GM18519 (cell line): Measurements from ENCODE around the gene RFX5.
"Not testable (repeated sequence)": the region's sequence is repeated elsewhere in the genome, so short reads cannot be mapped to it uniquely, and the experiment has no call there.

Experiments
- ATAC-seq: cut with Tn5 transposase; IDR thresholded peaks from one replicate; pipeline ENCODE4 v1.9.1; 2021; ENCODE audit warnings: mild to moderate bottlenecking, moderate library complexity; ENCODE audit not compliant: unreplicated experiment, low FRiP score

Gene RFX5

DNA sequence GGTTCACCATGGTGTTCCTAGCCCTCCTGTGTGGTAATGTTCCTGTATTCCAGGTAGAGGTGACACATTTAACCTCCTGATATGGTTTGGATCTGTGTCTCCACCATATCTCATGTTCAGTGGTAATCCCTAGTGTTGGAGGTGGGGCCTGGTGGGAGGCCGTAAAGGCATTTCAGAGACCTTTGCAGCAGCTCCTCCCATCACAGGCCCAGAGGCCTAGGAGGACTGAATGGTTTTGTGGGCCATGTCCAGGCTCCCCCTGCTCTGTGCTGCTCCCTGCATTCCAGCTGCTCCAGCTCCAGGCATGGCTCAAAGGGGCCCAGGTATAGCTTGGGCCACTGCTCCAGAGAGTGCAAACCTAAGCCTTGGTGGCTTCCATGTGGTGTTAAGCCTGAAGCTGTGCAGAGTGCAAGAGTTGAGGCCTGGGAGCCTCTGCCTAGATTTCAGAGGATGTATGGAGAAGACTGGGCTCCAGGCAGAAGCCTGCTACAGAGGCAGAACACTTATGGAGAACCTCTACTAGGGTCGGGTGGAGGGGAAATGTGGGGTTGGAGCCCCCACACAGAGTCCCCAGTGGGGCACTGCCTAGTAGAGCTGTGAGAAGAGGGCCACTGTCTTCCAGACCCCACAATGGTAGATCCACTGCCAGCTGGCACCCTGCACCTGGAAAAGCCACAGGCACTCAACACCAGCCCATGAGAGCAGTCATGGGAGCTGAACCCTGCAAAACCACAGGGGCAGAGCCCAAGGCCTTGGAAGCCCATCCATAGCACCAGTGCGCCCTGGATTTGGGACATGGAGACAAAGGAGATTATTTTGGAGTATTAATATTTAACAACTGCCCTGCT, 15.5 kb upstream of the RFX5 start:
- no peak for ATAC-seq

DNA sequence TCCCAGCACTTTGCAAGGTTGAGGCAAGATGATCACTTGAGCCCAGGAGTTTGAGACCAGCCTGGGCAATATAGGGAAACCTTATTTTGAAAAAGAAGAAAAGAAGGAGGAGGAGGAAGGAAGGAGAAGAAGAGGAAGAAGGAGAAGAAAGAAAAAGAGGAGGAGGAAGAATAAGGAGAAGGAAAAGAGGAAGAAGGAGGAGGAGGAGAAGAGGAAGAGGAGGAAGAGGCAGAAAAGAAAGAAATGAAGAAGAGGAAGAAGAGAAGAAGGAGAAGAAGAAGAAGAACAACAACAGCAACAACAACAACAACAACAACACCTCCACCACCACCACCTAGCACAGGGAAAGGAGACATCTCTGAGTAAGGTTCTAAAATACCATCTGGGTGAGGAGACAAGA, 14.8 kb upstream of the RFX5 start:
- no peak for ATAC-seq

DNA sequence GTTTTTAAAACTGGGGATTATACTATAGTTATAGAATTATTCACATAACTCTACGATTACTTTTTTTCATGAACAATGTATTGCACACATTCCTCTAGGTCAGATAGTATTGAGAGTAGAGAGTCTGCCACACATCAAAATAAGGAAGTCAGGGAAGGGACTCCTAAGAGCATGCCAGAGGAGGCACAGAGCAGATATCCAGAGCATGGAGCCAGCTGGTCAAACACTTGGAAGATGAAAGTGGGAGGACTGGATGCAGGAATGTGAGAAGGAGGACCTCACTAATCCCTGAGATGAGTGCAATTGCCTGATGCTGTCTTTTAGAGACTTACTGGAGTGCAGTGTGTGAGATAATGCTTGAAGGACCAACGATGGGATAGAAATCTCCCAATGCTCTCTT, 9.6 kb upstream of the RFX5 start:
- no peak for ATAC-seq

DNA sequence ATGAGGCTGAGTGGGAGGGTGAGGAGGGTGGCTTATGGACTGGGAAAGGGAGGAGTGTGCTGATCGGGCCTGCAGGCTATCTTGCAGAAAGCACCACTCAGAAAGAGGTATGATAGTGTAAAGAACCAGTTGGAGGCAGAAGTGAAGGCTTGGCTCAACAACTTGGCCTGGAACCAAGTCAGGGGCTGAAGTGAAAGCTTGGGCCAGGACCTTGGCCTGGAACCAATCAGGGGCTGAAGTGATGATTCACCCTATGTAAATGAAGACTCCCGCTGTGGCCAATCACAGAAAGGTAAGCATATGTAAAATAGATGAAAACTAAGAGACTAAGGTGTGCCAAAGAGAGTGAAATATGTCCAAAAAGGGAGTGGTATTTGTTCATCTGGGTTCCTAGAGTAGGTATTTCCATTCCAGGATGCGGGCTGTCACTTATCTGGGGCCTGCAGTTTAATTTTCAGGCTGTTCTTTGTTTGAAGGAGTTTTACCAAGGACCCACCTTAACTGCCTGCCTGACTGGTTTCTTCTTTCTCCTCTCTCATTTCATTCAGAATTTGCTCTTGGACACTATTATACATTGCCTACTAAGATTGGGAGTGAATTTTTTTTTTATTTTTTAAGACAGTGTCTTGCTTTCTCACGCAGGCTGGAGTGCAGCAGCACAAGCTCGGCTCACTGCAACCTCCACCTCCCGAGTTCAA, 5.1 kb upstream of the RFX5 start:
- ATAC-seq: no peak

DNA sequence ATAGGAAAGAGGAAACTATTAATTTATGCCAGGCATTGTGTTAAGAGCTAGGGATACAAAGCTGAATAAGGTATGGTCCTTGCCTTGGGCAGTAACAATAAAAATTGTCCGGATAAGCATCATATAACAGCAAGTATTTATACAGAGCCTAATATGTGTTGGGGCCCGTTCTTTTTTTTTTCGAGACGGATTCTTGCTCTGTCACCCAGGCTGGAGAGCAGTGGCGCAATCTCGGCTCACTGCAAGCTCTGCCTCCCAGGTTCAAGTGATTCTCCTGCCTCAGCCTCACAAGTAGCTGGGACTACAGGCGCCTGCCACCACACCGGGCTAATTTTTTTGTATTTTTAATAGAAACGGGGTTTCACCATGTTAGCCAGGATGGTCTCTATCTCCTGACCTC, 3.3 kb upstream of the RFX5 start:
- not testable (repeated sequence) for ATAC-seq

DNA sequence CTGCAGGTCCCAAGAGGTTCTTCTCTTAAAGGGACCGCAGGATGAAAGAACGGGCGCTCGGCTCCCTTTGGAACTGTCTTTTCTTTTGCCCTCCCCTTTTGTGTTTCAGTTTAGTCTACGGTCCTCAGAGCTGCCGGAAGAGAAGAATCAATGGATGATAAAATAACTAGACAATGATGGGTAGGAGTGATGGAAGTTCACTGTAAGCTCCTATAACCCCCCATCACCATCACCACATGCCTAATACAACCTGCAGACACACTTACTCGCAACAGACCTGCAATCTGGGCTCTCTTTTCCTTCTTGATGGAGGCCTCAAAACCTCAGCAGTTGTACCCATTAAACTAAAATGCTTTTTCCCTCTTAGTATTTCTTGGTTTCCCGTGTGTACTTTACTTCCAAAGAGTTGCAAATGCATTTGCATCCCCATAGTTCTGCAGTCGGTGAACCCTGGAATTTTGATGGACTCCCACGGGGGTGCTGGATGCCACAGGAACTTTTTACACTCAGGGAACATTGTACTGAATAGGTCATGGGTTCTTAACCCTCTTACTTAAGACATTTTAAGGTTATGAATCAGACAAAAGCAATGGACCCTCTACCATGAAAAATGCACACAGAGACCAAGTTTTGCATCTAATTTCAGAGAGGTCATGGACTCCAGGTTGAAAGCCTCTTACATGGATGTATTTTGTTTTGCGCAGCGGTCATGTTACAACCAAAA, 633 bp upstream of the RFX5 start:
- peak; percentile 6 for ATAC-seq

DNA sequence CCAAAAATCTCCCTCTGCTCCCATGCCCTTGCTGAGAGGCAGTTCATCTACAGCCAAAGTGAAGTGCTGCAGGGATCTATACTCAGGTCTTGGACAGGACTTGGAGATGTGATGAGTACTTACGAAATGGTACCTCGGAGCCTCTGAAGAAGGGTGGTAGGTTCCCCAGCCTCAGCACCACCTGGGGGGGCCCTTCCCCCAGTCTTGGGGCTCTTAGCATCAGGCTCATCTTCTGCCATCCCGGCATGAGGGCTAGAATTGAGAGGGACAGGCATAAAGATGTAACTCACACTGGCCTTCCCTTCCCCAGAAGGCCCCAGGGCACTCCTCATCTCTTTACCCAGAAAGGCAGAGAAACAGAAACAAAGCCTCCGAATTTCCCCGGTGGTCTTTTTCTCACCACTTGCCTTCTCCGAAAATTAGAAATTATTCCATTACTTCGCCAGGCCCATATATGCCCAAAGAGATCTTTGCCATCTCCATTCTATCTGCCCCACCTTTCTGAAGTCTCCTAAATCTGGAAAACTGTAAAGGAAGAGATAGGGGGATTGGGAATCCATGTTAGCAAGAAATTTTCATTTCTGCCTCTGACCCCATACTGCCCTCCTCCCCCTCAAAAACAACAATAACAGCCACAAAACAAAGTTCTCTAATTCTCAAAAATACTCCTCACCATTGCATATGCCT, 827 bp downstream of the RFX5 start:
- ATAC-seq: no peak

DNA sequence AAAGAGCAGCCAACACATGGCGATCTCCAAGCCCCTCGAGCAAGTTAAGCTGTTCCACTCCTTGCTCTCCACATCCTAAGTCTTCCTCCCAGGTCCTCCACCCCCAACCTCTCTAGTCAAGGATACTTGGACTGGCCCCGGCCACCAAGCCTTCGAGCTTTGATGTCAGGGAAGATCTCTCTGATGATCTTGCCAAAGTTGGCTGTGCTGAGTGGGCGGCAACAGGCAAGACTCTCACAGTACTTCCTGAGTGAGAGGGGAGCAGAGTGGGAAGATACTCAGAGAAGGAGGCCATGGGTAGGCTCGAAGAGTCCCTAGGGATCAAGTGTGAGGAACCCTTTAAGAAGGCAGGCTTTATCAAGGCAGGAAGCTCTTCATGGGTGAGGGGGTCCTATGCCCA, 2.8 kb downstream of the RFX5 start:
- ATAC-seq: no peak

DNA sequence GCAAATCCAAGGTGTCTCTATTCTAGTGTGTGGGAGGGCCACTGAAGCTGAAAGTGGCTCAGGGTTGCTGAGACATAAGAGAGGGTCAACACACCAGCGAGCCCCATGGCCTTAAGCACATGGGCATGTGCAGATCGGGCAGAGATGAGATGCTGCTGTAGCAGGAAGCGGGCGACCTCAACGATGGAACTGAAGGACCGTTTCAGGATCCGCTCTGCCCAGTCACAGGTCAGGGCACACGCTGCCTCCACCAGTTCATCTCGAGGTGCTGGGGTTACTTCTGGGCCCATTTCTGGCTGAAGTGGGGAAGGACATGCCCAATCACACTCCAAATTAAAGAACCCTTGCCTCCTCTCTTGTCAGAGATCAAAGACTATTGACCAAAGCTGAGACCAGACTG, 3.5 kb downstream of the RFX5 start:
- ATAC-seq: no peak

DNA sequence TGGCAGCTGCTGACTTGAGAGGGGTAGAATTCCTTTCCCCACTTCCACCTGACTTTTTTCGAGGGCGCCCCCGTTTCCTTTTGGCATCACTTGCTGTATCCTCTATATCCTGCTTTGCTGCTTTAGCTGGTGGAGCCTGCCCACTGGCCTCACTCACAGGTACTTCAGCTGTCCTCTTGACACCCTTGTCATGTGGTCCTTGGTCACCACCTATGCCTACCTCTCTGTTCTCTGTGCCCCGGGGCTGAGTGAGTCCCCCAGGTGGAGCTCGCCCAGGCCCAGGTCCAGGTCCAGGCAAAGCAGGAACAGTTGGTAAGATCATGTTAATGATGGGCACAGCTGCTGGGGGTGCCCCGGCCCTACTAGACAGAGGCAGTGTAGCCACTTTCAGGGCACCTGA, 4.5 kb downstream of the RFX5 start:
- ATAC-seq: no peak

DNA sequence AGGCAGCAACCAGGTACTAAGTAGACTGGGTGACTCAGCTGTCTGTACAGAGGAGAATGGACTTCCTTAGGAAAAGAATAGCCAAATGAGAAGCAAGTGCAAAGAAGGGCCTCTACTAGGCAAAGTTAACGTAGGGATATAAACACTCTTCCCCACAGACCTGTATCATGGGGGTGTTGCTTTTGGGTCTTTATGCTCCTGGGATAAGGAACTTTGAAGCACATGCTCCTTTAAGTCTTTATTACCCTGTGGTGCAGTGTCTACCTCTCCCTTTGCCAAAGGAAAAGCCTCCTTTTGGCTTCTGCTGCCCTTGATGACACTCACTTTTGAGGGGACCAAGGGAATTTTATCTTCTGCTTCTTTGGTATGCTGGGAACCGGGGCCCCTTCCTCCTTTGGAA, 5.0 kb downstream of the RFX5 start:
- ATAC-seq: no peak

DNA sequence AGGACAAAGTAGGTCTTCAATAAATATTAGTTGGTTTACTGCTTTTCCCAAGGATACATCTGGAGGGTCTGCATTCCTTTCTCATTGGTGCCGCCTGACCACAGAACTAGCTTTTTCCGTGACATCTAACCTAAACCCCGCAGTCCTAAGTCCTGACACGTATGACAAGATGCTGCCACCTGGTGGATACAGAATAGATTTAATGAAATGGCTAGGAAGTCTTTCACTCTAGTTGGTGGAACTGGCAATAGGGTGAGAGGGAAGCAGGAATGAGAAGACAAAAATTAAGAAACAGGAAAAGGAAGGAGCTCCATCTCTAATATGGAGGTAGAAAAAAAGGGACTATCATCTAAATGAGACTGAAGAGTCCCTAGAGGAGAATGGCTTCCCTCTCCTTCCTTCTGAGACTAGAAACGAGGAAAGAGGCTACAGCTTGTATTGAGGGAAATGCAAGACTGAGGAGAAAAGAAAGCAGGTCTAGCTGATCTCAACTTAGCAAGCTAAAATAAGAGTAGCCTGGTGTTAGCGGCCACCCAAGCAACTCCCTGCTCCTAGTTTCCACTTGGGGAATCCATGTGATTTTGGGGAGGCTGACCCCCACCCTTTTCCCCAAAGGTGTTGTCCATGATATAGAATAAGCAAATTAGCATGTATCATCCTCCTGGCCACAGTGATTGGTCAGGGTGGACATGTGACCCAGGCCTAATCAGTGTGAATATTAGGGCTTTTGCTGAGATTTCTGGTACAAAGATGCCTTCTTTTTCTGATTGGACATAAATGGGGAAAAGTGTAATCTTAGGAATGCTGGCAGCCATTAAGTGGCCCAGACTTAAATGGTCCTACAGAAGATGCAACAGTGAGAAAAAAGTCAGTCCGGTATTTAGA, 5.9 kb downstream of the RFX5 start:
- no peak for ATAC-seq

DNA sequence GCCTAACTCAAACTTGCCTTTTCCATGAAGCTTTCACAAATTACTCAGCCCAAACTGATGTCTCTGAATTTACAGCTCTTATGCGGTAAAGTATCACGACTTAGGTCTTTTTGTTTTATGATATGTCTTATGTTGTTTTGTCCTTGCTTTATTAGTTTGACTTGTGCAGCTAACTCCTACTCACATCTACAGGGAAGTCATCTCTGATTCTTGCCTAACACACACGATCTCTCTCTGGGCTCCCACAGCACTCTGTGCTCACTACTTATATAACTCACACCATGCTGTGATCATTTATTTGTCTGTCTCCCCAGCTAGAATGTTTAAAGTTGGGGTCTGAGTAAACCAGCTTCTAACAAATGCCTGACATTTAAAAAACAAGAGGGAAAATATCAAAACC, 10.5 kb downstream of the RFX5 start:
- no peak for ATAC-seq

DNA sequence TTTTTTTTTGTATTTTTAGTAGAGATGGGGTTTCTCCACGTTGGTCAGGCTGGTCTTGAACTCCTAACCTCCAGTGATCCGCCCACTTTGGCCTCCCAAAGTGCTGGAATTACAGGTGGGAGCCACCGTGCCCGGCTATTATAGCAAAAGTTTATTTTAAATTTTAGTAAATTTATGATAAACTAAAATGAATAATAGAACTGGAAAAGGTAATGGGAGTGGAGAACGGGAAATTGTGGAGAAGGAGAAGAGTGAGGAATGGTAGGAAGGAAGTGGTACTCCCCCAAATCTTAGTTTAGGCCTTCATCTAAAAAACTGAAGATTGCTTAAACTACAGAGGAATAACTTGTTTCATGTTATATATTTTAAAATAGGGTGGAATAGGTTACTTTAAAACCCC, 12.2 kb downstream of the RFX5 start:
- ATAC-seq: no peak

DNA sequence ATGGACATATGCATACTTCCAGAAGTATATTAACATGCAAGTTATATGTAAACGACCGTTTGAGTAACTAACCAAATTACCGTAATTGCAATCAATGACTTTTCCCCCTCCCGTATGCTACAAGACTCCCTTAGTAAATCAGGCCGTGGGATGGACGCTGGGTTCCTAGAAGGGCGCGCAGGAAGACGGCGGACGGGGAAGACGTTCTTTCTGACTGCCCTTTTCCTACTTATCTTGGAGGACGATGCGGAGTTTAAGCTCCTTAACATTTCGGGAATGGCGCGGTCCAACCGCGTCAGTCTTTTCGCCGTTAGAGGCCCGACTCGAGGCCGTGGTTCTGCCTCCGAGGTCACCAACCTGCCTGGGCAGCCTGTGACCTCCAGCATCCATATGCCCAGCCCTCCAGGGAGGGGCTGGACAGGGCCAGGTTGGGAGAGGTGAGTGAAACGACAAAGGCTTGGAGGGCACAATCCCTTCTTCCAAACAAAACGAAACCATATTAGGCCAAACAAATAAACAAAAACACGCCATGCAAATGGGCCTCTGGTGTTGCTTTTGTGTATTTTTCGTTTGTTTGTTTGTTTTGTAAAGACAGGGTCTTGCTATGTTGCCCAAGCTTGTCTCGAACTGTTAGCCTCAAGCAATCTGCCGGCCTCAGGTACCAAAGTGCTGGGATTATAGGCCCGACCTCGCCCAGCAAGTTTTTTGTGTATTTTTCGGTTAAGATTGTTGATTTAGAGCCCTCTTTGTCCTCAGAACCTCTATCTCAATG, 19.0 kb downstream of the RFX5 start:
- ATAC-seq: no peak

DNA sequence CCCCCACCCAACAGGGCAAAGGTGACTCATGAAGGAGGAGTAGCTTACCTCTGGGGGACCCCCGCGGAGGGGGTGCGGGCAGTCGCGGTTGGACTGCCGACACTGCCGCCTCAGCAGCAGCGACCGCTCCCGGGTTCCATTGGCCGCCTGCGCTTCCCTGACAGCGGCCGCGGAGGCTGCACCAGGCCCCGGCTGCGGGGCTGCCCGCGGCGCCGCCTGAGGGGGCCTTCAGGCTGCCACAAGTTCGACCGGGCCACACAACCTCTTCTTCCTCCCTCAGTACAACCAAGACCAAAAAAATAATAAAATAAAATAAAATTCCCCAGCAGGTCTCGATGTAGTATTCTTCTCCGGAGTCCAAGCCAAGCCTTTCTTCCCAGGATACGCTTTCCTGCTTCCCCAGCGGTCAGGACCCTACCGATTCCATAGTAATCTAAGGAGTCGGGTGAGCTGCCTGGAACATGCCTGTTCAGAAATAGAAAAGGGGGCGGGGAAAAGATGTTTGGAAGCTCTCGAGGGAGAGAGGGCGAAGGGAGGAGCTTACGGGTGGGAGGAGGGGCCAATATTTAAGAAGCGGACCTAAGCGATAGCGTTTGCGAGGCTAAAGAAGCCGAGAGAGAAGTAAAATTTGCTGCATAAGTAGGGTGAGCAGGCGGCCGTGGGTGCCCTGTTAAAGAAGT, 19.7 kb downstream of the RFX5 start, which contains the start of gene PI4KB:
Gene PI4KB, minus strand, starts transcription at position 194 of the 680 bp plus-strand sequence. CDS start 10,935 bp downstream, outside the sequence.
- no peak for ATAC-seq

DNA sequence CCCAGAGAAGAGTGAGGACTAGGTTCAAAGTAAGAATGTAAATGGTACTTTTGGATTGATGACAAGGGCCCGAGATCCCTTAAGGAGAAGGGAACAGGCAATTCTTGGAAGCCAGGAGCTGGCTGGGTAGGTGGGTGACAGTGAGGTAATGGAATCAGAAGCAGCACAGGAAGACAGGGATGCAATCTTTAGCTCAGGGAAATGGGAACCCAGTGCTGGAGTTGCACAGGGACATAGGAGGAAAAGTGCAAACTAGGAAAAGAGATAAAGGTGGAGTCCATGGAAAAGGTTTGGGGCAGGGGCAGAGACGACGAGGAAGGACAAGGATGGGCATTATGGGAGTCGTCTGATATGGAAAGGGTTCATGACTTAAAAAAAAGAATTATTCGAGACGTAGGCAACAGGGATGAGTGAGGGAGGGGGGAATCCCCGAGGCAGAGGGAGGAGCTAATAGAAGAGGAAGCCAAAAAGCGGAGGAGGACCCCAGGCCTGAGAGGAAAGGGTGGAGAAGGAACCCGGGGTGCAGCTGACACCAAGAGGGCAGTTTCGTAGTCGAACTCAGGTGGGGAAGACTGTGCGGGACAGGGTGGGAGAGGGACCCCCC, 20.3 kb downstream of the RFX5 start:
- no peak for ATAC-seq
